HG03045 (cell line): Measurements from ENCODE around the gene ZNF212.

Source experiments
- ATAC-seq: cut with Tn5 transposase; IDR thresholded peaks from one replicate; pipeline ENCODE4 v1.9.1; 2021; ENCODE audit warnings: mild to moderate bottlenecking, moderate library complexity; ENCODE audit not compliant: unreplicated experiment

Gene ZNF212

GRCh38 chr7:149284343-149284742, 44.9 kb downstream of the ZNF212 start:
- no peak for ATAC-seq

GRCh38 chr7:149284850-149285585, 45.6 kb downstream of the ZNF212 start:
- peak; percentile 99 for ATAC-seq

- ATAC-seq = no peak
Observed at GRCh38 chr7:149285603-149286002, 46.2 kb downstream of the ZNF212 start.

- ATAC-seq = no peak
Observed at GRCh38 chr7:149286811-149287400, 47.5 kb downstream of the ZNF212 start.

GRCh38 chr7:149287622-149288021, 48.2 kb downstream of the ZNF212 start:
- ATAC-seq = no peak

GRCh38 chr7:149289262-149289661, 49.8 kb downstream of the ZNF212 start:
- no peak for ATAC-seq

- ATAC-seq = no peak
Observed at GRCh38 chr7:149289856-149290255, 50.4 kb downstream of the ZNF212 start.

- ATAC-seq = no peak
Observed at GRCh38 chr7:149291036-149291780, 51.8 kb downstream of the ZNF212 start.

- no peak for ATAC-seq
Observed at GRCh38 chr7:149291781-149292461, 52.5 kb downstream of the ZNF212 start.

- ATAC-seq = no peak
Observed at GRCh38 chr7:149292462-149292823, 53.0 kb downstream of the ZNF212 start.

- no peak for ATAC-seq
Observed at GRCh38 chr7:149293338-149293737, 53.9 kb downstream of the ZNF212 start.

GRCh38 chr7:149293946-149294633, 54.6 kb downstream of the ZNF212 start:
- ATAC-seq = no peak

- ATAC-seq = no peak
Observed at GRCh38 chr7:149294634-149295480, 55.4 kb downstream of the ZNF212 start.

- no peak for ATAC-seq
Observed at GRCh38 chr7:149295481-149295850, 56.0 kb downstream of the ZNF212 start.

- no peak for ATAC-seq
Observed at GRCh38 chr7:149296368-149296767, 56.9 kb downstream of the ZNF212 start.

GRCh38 chr7:149297034-149297755, 57.7 kb downstream of the ZNF212 start:
- ATAC-seq = no peak

GRCh38 chr7:149300620-149301285, 61.3 kb downstream of the ZNF212 start:
- ATAC-seq = no peak

GRCh38 chr7:149302222-149302621, 62.8 kb downstream of the ZNF212 start:
- ATAC-seq = no peak

- no peak for ATAC-seq
Observed at GRCh38 chr7:149302865-149303264, 63.4 kb downstream of the ZNF212 start.
